Caco-2 (cell line): ENCODE measurements around the gene TCF7L1. TPM values are rescaled to one million over a fixed set of nuclear protein-coding genes. Genes with fewer than 3 reads are reported as not detected.
A peak's percentile ranks its signal among the peaks of the same experiment; 100 is the strongest.

Experiments used
- BruUV-seq: library from RNA; stranded (reverse); fragments of 400-500 nt; replicated peaks from 2 replicates; lab custom pipeline; 2021; lab: Mats Ljungman, UMichigan
- CTCF ChIA-PET: fragments of 300-600 bp; sonication (Branson Sonifier 250); formaldehyde crosslinking; loops from one replicate; lab custom pipeline; 2022; ENCODE audit warnings: antibody characterized with exemption; lab: Charles Lee
- POLR2A ChIA-PET: fragments of 300-600 bp; sonication (Branson Sonifier 250); formaldehyde crosslinking; loops from one replicate; lab custom pipeline; 2022; ENCODE audit warnings: antibody characterized with exemption; lab: Charles Lee
- DNase-seq, 2 experiments: peaks; one replicate each; pipeline versions ENCODE4 v3.0.0 to v3.0.0-alpha.2; 2020 to 2022
- H3K27me3 ChIP-seq: replicated peaks from 2 replicates; pipeline ENCODE4 v1.6.0; 2011; ENCODE audit warnings: low read length; ENCODE audit not compliant: control insufficient read depth, insufficient read depth
- H3K36me3 ChIP-seq: 2 replicates; pipeline ENCODE4 v1.5.1; 2011; ENCODE audit warnings: low read length; ENCODE audit not compliant: control insufficient read depth, insufficient read depth
- H3K4me1 ChIP-seq: fragments of 250-450 bp; sonication (Bioruptor Pico); 2 replicates; pipeline ENCODE4 v1.5.1; 2020; ENCODE audit warnings: mild to moderate bottlenecking
- H3K4me3 ChIP-seq: 2 replicates; pipeline ENCODE4 v1.5.1; 2011; ENCODE audit warnings: low read depth, mild to moderate bottlenecking, control low read depth, low read length
- H3K9me3 ChIP-seq: fragments of 250-450 bp; sonication (Bioruptor Pico); 2 replicates; pipeline ENCODE4 v1.5.1; 2020; ENCODE audit warnings: mild to moderate bottlenecking, moderate library complexity
- H3K27ac Mint-ChIP-seq: one replicate; pipeline ENCODE4 v1.8.0; 2022; ENCODE audit warnings: mixed read lengths; ENCODE audit not compliant: unreplicated experiment
- H3K27me3 Mint-ChIP-seq: one replicate; pipeline ENCODE4 v1.8.0; 2022; ENCODE audit warnings: mixed read lengths; ENCODE audit not compliant: insufficient read depth, unreplicated experiment
- H3K36me3 Mint-ChIP-seq: one replicate; pipeline ENCODE4 v1.8.0; 2022; ENCODE audit warnings: mild to moderate bottlenecking, mixed read lengths; ENCODE audit not compliant: insufficient read depth, unreplicated experiment
- H3K4me1 Mint-ChIP-seq: one replicate; pipeline ENCODE4 v1.8.0; 2022; ENCODE audit warnings: low read depth, mixed read lengths; ENCODE audit not compliant: unreplicated experiment
- H3K4me3 Mint-ChIP-seq: one replicate; pipeline ENCODE4 v1.8.0; 2022; ENCODE audit warnings: mild to moderate bottlenecking, moderate library complexity, mixed read lengths; ENCODE audit not compliant: unreplicated experiment
- H3K9me3 Mint-ChIP-seq: one replicate; pipeline ENCODE4 v1.8.0; 2022; ENCODE audit warnings: mixed read lengths; ENCODE audit not compliant: unreplicated experiment
- intact Hi-C: fragments of 100-400 bp; cut with micrococcal nuclease; formaldehyde crosslinking; loops from one replicate; pipeline ENCODE4 v1.10.0; 2022; ENCODE audit not compliant: unreplicated experiment
- total RNA-seq: library from RNA; stranded (reverse); gene quantifications from 2 replicates; pipeline ENCODE4 v1.2.3, GENCODE V29; 2022
- TF ChIP-seq, protein P1 (sequence below), 2 experiments: fragments of 200-600 bp in 1 of 2; IDR thresholded peaks; 1 replicate in 1 of 2; 2 replicates in 1 of 2; pipeline versions ENCODE4 v1.5.1 to v1.8.0; 2011 to 2022; ENCODE audit warnings: antibody characterized with exemption in 1 of 2, control low read depth in 1 of 2, inconsistent platforms in 1 of 2, low read depth in 1 of 2, low read length in 1 of 2, mild to moderate bottlenecking in 1 of 2, moderate library complexity in 1 of 2; ENCODE audit not compliant: insufficient read depth in 1 of 2, severe bottlenecking in 1 of 2, unreplicated experiment in 1 of 2

TCF7L1 gene
- total RNA-seq, 1 experiment from 2014 or later, result 29.0 TPM

DNA sequence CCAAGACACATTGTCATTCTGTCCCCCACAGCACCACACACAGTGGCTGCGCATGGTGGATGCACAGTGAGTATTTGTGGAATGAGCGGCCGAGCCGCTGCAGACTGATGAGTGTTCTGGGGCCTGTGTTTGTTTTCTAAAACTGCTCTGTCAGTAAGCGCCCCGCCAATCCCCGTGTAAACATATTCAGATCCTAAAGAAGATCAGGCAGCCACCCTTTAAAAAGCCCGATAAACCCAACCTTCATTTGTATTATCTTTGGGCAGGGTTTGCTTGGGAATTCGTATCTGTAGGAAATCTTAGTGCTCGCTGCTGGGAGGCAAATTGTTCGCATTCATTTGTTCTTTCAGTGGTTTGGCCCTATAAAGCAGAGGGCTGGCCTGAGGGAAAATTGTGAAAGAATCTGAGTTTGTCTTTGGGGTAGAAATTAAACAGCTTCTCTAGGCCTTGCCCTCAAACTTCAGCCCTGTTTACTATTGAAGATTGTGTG, 126.0 kb downstream of the TCF7L1 start:
- CTCF ChIA-PET, result interaction anchor here (1.7 kb wide), 1 partner anchor 26 kb away, joined by 5 read pairs; no protein-coding TSS in a partner anchor

DNA sequence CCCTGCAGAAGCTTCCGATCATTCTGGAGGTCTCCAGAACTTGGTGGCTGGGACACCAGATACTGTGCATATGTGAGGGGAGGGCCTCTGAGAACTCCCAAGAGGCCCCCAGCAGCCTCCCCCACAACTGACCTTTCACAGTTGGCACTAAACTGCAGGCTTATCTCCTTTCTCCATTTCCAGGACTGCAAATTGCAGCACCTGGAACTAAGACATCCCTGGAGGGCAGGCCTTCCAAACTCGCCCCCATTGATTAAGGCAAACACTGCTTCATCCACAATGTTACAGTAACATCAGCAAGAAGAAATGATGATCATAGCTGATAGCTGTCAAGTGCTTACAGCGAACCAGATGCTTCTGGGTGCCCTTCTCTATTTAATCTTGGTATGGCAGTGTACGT, 126.7 kb downstream of the TCF7L1 start:
- Mint-ChIP-seq H3K27me3 (no peaks in the 10 kb centered on the region), H3K4me3 (peak overlapping the region; percentile 66), H3K9me3 (no peaks in the 10 kb centered on the region), H3K36me3 (peaks cover 43% of the 10 kb centered on the region), H3K4me1 (peaks cover 85% of the 10 kb centered on the region), H3K27ac (peak overlapping the region; percentile 98)
- no TSS peak for BruUV-seq
- TF ChIP-seq, protein P1, sequence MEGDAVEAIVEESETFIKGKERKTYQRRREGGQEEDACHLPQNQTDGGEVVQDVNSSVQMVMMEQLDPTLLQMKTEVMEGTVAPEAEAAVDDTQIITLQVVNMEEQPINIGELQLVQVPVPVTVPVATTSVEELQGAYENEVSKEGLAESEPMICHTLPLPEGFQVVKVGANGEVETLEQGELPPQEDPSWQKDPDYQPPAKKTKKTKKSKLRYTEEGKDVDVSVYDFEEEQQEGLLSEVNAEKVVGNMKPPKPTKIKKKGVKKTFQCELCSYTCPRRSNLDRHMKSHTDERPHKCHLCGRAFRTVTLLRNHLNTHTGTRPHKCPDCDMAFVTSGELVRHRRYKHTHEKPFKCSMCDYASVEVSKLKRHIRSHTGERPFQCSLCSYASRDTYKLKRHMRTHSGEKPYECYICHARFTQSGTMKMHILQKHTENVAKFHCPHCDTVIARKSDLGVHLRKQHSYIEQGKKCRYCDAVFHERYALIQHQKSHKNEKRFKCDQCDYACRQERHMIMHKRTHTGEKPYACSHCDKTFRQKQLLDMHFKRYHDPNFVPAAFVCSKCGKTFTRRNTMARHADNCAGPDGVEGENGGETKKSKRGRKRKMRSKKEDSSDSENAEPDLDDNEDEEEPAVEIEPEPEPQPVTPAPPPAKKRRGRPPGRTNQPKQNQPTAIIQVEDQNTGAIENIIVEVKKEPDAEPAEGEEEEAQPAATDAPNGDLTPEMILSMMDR (IDR thresholded peaks at IDR 0.05; ENCODE audit: insufficient read depth in 1 of 2, low read depth in 1 of 2, low read length in 1 of 2, severe bottlenecking in 1 of 2, unreplicated experiment in 1 of 2), result no peak
- no peak for DNase-seq
- Histone ChIP-seq H3K4me1 (peaks cover 77% of the 10 kb centered on the region), H3K36me3 (no peaks in the 10 kb centered on the region), H3K9me3 (no peaks in the 10 kb centered on the region), H3K27me3 (no peaks in the 10 kb centered on the region), H3K4me3 (no peak overlapping the region)
- intact Hi-C loops, result loop anchor here (1.0 to 2.0 kb wide), 2 partner anchors 65 to 70 kb away; no protein-coding TSS in a partner anchor
- POLR2A ChIA-PET, result no interaction called here
- CTCF ChIA-PET, result interaction anchor here (1.7 kb wide), 1 partner anchor 25 kb away, joined by 5 read pairs; no protein-coding TSS in a partner anchor

More for the DNA sequence above, 126.0 kb downstream of the TCF7L1 start:
- Mint-ChIP-seq H3K9me3 (no peaks in the 10 kb centered on the region), H3K27me3 (no peaks in the 10 kb centered on the region), H3K27ac (peak overlapping the region; percentile 98), H3K4me1 (peaks cover 85% of the 10 kb centered on the region), H3K36me3 (peaks cover 36% of the 10 kb centered on the region), H3K4me3 (peak overlapping the region; percentile 66)
- H3K27me3 ChIP-seq, result no peaks in the 10 kb centered on the region
- H3K4me1 ChIP-seq, result peaks cover 77% of the 10 kb centered on the region
- BruUV-seq, result no TSS peak
- no peaks in the 10 kb centered on the region for H3K36me3 ChIP-seq
- POLR2A ChIA-PET, result no interaction called here
- peak; percentile 83 to 86 for DNase-seq
- H3K4me3 ChIP-seq, result no peak overlapping the region
- TF ChIP-seq, protein P1 (IDR thresholded peaks at IDR 0.05; ENCODE audit: insufficient read depth in 1 of 2, low read depth in 1 of 2, low read length in 1 of 2, severe bottlenecking in 1 of 2, unreplicated experiment in 1 of 2), result no peak
- intact Hi-C loops, result loop anchor here (1.0 to 2.0 kb wide), 2 partner anchors 66 to 69 kb away; no protein-coding TSS in a partner anchor
- no peaks in the 10 kb centered on the region for H3K9me3 ChIP-seq

DNA sequence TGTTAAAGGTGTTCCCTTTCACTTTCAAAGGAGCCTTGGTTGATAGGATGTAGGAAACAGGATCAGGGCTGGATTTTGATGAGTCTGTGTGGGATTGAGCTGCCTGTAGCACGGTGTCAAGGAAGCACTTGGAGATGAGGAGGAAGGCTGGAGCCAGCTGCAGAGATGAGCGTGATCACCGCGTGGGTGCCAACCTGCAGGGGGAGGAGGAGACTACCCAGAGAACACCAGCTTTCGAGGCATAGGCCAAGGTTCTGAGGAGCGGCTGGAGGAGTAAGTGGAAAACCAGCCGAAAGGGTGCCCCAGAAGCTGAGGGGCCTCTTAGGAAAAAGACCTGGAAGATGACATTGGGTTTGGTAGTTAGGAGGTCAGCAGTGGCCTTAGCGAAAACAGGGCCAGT, 130.4 kb downstream of the TCF7L1 start:
- Mint-ChIP-seq H3K4me3 (peak overlapping the region; percentile 50), H3K9me3 (no peaks in the 10 kb centered on the region), H3K27ac (peak overlapping the region; percentile 96), H3K4me1 (peaks cover 68% of the 10 kb centered on the region), H3K27me3 (no peaks in the 10 kb centered on the region), H3K36me3 (peaks cover 30% of the 10 kb centered on the region)
- TF ChIP-seq, protein P1 (IDR thresholded peaks at IDR 0.05; ENCODE audit: insufficient read depth in 1 of 2, low read depth in 1 of 2, low read length in 1 of 2, severe bottlenecking in 1 of 2, unreplicated experiment in 1 of 2), result no peak
- Histone ChIP-seq H3K9me3 (no peaks in the 10 kb centered on the region), H3K27me3 (no peaks in the 10 kb centered on the region), H3K36me3 (no peaks in the 10 kb centered on the region), H3K4me1 (peaks cover 64% of the 10 kb centered on the region), H3K4me3 (no peak overlapping the region)
- intact Hi-C loops, result no loop called here
- POLR2A ChIA-PET, result no interaction called here
- DNase-seq, result no peak
- CTCF ChIA-PET, result interaction anchor here (1.2 kb wide), 1 partner anchor 131 kb away, joined by 3 read pairs; no protein-coding TSS in a partner anchor
- no TSS peak for BruUV-seq
